Inflammatory macrophage treated with lipopolysaccharide for 1 hour (primary cell): ENCODE results near the gene PODNL1.

ENCODE experiments used
- DNase-seq, 2 donors: peaks; one replicate each; pipeline ENCODE4 v3.0.0-alpha.2; 2020 to 2022

The PODNL1 gene

GRCh38 chr19:13887517-13887916 lies 50.7 kb downstream of the PODNL1 start:
- DNase-seq: no peak

GRCh38 chr19:13887018-13887436 lies 51.2 kb downstream of the PODNL1 start:
- DNase-seq: no peak

DNA sequence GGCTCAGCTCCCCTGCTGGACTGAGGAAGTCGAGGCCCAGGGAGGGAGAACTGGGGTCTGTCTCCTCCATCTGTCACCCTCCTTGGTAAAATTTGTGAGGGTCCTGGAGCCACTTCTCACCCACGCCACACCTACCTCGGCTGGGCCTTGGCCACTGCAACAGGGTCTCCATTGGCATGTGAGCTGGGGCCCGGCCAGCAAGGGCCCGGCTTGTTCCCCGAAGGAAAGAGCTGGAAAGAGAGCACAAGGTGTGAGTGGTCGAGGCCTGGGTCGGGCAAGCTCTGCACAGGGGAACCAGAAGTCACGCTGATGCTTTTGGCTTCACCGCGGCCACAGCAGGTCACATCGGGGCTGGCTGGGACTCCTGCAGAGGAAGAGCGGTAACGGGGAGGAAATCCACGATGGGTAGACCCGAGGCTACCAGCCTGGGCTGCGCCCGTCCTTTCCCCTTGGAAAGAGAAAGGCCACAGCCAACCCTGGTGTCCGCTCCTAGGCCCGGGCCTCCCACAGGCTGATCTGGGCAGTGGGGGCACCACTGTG lies 52.3 kb downstream of the PODNL1 start:
- no peak for DNase-seq

DNA sequence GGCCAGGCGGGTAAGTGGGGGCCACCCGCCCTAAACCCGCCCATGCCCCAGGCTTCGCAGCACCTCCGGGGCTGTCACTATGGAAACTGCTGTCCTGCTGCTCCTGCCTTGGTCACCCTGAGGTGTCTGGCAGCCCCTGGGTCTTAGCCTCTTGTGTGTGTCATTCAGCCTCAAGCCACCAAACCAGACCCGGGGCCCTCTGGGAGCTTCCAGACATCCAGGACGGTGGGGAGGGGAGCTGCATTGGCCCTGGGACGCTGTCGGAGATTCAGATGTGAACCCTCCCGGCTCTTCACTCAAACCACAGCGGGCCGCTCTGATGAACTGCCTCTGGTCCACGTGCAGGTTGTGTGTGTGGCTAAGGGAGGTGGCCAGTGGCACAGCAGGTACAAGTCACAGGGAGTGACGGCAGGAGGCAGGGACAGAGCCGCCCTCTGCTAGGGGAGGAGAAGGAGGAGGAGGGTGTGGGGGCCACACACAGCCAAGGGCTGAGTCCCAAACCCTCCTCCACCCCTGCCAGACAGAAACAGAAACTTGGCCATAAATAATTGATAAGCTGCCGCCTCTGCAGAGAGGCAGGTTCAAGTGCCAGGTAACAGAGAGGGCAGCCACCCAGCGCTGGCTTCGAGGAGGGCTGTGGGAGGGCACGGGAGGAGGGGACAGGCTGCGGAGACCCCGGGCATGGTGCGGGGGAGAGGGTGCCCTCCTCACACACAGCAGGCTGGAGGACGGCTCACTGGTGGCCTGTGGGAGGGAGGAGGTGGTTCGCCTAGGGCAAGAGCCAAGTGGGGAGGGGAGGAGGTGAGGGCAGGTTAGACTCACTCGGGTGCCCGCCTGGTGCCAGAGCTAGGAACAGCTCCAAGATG lies 53.3 kb downstream of the PODNL1 start:
- DNase-seq: no peak

DNA sequence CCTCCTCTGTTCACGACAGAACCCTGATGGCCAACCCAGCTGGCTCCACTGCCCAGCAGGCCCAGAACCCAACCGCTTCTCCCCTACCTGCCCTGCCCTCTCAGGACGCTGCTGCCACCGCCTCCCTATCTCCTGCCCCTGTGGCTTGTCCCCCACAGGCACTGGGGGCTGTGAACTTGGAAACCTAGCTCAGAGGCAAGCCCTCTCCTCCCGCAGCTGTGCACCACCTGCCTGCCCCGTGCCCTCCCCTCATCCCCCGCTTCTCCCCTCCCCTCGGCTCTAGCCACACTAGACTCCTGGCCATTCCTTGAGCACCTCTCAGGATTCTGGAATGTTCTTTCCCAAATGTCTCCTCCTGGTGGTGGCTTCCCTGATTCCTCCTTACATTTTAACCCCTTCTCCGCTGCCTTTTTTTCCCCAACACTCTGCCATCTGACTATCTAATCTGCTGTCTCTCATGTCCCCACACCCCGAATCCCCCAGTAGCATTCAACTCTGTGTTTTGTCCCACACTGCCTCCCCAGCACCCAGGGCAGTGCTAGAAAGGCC lies 54.6 kb downstream of the PODNL1 start:
- DNase-seq: no peak

- no peak for DNase-seq
Observed at GRCh38 chr19:13882836-13883235, 55.4 kb downstream of the PODNL1 start.

DNA sequence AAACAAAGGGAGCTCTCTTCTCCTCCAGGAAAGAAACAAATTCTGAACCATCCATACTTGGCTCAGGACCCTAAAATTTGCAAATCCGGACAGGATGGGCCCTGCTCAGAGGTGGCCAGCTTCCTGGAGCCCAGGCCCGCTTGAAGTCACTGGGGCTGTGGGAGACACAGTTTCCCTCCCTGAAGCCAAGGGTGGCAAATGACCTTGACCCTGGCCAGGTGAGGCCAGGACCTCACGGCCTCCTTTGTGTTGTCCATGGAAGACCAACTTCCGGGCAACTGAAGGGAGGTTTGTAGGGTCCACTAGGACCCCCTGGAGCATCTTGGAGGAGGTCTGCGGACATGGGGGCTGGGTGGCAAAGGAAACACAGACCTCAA lies 55.8 kb downstream of the PODNL1 start:
- DNase-seq: no peak

DNA sequence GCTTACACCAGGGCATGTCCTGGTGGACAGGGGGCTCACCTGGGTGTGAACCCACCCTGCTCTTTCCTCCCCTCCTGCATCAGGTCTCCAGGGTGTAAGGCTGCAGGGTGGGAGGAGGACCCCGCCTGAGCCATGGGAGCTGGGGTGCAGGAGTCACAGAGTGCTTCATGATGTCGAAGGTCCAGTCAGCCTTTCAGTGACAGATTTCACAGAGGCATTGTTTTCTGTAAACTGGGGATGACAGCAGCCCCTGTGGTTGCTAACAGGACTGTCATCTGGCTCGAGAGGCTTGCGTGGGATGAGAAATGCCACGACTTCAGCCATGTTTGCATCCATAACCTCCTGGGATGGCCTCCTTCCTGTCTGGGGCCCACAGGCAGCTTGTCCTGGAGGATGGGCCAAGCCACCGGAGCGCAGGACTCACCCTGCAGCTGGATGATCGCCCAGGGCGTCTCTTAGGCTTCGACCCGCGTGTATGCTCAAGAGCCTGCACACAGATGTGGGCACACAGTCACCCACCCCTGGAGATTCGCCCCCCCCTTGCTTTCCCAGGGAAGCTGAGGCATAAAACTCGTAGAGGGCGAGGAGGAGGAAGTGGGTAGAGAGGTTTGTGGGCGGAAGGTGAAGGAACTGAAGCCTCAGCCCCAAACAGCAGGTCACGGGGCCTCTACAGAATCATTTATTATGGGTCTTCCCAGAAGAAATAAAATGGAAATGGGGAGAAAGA lies 56.4 kb downstream of the PODNL1 start:
- peak; percentile 59 to 81 for DNase-seq

DNA sequence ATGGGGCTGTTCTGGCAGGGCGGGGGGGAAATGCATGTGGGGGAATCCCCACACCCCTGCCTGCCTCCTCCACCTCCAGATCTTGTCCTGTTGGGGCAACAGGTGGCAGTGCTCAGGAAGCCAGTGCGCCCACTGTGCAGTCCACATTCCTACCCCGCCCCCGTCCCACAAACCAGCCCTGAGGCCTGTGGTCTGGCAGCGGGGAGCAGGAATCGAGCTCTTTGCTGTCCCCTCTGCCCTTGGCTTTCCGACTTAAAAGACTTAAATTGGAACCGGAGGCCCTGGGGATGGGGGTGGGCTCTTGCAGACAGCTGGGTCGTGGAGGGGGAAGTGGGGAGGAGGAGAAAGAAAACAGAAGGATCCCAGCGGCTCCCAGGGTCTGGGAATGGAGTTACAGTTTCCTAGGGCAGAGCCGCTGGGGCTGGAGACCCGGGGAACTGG lies 56.9 kb downstream of the PODNL1 start:
- no peak for DNase-seq
